NT2/D1 (cell line): ENCODE results near the gene LARGE1.

Source experiments
- SUZ12 ChIP-seq: IDR thresholded peaks from 2 replicates; pipeline ENCODE4 v1.6.1; 2011; ENCODE audit not compliant: insufficient read length, insufficient read depth; ENCODE audit errors: extremely low read depth
- YY1 ChIP-seq: IDR thresholded peaks from 2 replicates; pipeline ENCODE4 v1.6.1; 2011; ENCODE audit not compliant: insufficient read length, insufficient read depth
- ZNF274 ChIP-seq: IDR thresholded peaks from 2 replicates; pipeline ENCODE4 v1.6.1; 2011; ENCODE audit warnings: mild to moderate bottlenecking, low read depth, low read length

GRCh38 chr22:33405194-33405593, 515.1 kb downstream of the LARGE1 start:
- TF ChIP-seq SUZ12 = no peak
- TF ChIP-seq ZNF274 = no peak
- TF ChIP-seq YY1 = no peak
